Measurements from ENCODE around the gene TBK1.
"Not testable (repeated sequence)": the region's sequence is repeated elsewhere in the genome, so short reads cannot be mapped to it uniquely, and the experiment has no call there.

Gene TBK1

DNA sequence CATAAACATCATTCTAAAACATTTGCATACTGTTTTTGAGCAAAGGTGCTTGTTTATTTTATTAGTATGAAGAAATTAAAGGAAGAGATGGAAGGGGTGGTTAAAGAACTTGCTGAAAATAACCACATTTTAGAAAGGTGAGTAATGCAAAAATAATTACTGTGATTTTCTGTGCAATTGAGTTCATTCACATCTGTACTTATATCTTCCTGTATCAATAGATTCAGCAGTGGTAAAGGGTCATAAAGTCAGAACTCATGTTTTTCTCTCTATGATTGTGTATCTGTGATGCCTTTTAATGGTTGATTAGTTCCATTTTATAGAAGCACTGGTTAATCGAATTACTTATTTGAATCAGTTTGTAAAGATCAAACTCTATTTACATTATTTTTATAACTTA lies 46.0 kb downstream of the TBK1 start:
- no peak for DNase-seq

DNA sequence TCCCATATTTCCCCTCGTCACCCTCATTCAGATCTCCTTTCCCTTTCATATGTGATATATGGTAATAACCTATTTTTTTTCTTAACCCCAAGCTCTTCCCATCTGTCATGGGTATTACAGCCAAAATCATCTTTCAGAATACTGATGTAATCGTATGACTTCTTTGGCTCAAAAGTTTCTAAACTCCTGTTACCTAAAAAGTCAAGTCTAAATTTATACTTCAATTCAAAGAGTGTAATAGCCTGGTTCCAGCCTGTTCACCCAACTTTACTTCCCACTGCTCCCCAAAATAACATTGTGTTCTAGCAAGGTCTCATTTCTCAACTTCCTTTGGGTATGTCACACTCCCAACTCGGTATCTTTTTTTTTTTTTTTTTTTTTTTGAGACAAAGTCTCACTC lies 48.5 kb downstream of the TBK1 start:
- DNase-seq: no peak

DNA sequence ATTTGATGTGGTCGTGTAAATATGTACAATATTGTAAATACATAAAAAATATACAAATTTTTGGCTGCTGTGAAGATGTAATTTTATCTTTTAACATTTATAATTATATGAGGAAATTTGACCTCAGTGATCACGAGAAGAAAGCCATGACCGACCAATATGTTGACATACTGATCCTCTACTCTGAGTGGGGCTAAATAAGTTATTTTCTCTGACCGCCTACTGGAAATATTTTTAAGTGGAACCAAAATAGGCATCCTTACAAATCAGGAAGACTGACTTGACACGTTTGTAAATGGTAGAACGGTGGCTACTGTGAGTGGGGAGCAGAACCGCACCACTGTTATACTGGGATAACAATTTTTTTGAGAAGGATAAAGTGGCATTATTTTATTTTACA lies 49.6 kb downstream of the TBK1 start:
- no peak for DNase-seq

DNA sequence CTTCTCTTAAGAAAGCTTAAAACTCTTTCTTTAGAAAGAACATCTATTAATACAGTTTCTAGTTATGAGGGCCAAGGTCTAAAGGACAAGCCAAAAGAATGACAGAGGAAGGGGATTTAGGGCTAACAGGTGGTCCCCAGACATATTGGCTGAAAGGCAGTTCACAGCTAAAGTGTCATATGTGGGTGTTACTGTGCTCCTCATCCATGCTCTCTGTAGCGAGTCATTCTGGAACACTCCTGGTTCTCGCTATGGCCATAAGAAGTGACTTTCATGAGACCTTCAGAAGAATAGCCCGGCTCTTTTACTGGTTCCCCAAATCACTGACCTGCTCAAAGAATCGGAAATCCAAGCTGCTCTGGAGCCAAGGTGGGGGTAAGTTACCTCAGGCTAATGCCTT lies 55.0 kb downstream of the TBK1 start:
- DNase-seq: no peak

DNA sequence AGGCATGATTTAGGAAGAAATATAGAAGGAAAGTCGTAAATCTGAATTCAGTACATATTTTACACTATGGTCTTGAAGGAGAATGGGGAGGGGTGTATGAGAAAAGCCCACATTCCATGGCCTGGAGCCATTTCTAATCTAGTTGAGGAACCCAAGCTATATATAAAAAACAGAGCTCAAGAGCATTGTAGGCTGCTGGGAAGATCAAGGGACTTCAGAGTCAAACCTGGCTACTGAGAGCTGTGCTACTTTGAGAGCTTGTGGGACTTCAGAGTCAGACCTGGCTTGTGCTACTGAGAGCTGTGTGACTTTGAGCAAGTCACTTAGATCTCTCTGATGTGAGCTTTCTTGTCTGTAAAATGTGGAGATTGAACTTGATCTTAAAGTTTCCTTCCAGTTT lies 58.7 kb downstream of the TBK1 start:
- no peak for DNase-seq

DNA sequence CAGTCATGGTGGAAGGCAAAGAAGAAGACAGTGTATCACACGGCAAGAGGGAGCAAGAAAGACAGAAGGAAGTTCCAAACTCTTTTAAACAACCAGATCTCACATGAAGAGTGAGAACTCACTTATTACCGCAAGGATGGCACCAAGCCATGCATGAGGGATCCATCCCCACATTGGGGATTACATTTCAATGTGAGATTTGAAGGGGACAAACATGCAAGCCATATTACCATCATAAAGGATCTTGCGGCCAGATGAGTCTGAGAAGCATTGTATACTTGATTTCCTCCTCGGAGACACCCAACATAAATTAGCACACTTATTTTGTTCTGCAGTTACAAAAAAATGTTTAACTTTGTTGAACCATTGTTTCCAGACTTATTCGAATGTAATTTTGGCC lies 66.5 kb downstream of the TBK1 start:
- no peak for DNase-seq

DNA sequence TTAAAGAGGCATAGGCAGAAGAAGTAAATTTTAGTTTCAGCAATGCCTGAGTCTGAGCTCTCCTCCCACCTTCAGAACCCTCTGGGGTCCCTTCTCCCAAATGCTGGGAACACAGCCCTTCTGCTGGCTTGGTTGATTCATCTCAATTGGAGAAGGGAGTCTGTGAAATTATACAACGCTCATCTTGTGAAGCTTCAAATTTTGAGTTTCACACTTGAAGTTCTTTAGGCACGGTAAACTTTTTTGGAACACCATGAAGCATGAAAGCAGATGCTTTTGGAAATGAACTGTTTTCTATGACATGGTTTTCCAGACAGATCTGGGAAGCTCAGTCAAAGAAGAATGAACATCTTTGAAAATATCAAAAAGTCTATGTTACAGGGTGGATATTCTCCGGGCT lies 69.9 kb downstream of the TBK1 start:
- DNase-seq: no peak

DNA sequence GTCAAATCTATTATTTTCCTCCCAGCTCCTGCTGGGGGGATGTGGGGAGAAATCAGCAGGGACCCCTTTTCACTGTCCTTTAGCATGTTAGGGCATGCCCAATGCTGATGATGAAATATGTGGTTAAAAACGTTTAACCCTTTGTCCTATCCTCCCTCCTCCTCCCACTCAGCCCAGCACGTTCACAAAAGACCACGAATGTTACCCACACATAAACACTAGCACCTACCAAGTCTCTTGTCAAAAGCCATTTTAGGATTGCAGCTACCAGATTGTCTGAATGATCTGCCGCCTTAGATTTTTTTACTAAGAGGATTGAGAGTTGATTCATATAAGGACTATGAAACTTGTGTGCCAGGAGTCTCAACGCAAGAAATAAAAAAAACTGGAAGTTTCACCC lies 70.4 kb downstream of the TBK1 start:
- DNase-seq: no peak

DNA sequence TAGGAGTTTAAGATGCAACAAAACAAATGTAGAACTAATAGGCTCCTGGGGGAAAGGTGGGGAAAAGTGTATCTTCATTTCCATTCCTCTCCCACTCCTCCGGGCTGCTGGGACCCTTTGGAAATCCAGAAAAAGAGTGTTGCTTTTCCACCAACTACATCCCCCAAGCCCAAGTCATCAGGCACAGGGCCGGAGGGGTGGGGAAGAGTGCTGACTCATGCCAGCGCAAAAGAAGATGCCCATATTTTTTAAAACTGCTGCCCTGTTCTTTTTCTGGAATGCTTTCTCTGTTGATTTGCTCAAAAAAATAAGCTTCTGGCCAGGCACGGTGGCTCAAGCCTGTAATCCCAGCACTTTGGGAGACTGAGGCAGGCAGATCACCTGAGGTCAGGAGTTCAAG lies 70.9 kb downstream of the TBK1 start:
- DNase-seq: no peak

DNA sequence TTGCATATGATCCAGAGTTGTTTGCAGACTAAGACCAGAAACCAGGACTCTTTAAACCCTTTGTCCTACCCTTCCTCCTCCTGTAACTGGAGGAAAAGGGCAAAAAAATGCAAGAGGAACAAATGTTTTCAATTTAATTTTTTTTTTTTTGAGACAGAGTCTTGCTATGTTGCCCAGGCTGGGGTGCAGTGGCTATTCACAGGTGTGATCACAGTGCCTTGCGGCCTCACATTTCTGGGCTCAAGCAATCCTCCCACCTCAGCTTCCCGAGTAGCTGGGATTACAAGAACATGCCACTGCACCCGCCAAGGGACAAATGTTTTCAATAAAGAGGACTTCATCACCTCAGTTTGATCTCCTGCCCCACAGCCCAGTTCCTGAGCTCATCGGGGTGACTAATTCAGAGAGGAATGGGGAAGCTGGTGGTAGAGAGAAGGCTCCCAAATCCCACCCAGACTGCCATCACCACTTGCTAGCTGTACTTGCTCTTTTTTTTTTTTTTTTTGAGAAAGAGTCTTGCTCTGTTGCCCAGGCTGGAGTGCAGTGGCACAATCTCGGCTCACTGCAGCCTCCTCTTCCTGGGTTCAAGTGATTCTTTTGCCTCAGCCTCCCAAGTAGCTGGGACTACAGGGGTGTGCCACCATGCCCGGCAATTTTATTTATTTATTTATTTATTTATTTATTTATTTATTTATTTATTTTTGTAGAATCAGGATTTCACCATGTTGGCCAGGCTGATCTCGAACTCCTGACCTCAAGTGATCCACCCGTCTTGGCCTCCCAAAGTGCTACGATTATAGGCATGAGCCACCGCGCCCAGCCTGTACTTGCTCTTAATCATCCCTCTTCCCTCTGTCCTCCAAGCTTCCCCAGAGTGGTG lies 71.9 kb downstream of the TBK1 start:
- DNase-seq: not testable (repeated sequence)

DNA sequence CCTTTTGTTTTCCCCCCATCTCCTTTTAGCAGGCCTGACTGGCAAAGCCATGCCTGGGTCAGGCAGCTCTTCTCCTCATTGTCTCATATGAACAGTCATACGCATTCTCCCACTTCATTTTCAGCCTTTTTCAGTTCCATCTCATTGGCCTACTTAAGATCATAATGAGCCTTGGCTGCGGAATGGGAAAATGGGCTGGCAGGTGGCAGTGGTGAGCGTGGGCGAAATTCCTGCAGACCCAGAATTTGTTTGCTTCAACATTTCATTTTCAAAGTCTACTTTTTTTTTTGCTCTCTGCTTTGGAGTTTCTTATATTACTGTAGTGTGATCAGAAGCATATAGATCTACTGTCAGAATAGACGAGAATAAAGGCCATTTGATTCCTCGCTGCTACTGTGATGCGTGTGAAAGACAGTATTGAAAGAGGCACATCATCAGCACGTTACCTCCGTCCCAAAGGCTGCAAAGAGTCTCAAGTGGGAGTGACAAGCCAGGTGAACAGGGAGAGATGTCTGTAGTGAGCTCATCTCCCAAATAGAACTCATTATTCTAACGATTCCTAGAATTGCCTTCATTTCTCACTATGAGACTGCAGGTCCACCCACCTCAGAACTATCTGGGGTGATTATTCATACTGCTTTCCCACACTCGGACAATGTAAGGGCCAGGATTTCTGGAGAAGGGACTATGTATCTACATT lies 73.7 kb downstream of the TBK1 start:
- no peak for DNase-seq

DNA sequence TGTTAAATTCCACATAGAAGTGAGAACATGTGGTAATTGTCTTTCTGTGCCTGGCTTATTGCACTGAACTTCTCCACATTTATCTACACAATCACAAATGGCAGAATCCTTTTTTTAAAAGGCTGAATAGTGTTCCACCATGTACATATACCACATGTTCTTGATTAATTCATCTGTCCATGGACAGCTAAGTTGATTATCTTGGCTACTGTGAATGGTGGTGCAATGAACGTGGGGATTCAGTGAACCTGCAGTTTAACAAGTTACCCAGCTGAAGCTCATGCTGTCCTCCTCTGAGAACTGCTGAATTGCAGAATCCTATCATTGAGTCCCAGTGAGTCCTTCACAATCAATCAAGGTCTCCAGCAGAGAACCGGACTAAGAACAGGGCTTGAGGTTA lies 74.9 kb downstream of the TBK1 start:
- DNase-seq: no peak

DNA sequence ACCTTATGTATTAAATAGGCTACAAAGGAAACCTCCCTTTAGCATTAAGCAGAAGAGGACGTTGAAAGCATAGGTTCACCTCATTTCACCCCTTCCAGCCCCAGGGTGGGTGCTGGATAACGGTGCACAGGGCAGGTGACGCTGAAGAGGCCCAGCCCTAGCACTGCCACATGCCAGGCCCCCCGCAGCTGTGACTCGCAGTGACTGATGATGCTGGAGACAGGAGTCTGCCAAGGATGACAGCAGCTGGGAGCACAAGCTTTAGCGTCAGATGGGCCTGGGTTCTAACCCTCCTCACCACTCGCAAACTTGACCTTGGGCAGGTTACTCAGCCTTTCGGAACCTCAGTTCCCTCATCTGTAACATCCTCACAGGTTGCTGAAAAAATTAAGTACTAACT lies 76.7 kb downstream of the TBK1 start:
- DNase-seq: no peak

DNA sequence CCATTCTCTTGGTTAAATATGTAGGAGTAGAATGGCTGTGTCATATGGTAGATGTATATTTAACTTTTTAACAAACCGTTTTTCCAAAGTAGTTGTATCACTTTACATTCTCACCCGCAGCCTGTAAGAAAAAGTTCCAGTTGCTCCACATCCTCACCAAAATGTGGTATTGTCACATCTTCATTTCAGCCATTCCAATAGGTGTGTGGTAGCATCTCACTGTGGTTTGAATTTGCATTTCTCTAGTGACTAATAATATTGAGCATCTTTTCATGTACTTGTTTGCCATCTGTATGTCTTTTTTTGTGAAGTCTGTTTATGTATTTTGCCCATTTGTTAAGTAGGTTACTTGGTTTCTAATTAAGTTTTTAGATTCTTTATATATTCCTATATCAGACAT lies 78.6 kb downstream of the TBK1 start:
- no peak for DNase-seq

DNA sequence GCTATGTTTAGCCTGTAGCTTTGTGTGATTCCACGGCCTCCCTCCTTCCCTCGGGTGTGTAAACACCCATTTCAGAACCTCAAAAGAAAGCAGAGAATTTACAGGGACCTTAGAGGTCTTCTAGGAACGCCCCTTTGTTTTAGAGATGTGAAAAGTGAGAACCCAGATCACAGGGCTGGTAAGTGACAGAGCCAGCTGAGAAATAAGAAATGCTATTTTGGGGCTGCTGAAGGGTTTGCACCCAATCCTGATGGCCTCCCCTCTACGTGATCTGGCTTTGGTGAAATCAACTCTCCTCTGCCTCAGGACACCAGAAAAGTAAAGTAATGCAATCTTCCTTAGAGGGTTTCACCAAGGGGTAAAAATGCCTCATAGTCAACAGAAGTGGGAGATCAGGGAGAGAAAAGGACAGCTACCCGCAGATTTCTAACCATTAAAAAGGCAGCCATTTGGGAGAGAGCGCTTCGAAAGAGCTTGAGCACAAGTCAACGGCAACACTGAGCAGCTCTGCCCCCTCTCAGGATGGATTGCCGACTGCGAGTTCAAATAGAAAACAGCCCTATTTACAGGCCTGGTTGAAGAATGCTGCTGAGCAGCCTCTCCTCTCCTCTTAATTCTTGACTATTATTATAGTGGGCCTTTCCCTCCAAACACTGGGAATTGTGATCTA lies 79.9 kb downstream of the TBK1 start:
- DNase-seq: no peak

DNA sequence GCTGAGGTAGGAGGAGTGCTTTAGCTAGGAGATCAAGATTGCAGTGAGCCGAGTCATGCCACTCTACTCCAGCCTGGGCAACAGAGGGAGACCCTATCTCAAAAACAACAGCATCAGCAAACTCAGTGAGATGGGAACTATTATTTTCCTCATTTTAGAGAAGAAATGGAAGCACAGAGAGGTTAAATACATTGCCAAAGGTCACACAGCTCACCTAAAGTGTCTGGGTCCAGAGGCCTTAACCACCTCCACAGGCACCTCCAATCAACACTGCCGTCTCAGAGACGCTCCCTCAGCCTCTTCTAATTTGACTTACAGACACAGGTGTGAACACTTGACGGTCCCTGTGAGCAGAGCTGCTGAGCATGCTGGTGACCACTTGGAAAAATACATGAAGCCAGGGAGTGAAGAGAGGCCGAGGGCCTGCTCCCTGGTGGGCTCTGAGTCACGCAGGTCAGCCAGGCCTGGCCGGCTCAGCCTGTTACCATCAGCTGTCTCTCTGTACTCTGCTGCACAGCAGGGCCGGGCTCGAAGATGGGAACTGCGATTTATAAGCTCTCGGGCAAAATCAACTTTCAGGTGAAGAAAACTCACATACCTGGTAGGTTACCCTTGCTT lies 80.9 kb downstream of the TBK1 start:
- no peak for DNase-seq

DNA sequence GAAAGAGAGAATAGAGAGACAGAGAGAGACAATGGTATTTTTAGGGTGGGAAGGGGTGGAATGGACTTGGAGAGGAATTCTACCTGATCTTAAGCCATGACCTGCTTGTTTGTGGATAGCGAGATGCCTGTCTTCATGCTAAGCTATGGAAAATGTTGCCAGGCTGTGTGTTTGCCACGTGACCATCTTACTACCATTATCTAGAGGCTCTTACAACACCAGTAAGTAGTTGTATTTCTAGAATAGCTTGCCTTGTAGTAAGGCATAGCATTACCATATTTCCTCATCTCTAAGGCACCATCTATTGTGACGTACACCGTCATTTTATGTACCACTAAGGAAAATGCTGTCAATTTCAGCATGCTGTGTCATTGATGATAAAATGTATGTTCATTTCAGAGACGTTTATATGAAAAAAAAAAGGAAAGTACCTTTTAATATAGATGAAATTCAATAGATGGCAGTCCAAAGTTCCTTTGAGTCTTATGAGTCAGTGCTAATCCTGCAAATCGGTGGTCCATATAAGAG lies 82.8 kb downstream of the TBK1 start:
- DNase-seq: no peak

DNA sequence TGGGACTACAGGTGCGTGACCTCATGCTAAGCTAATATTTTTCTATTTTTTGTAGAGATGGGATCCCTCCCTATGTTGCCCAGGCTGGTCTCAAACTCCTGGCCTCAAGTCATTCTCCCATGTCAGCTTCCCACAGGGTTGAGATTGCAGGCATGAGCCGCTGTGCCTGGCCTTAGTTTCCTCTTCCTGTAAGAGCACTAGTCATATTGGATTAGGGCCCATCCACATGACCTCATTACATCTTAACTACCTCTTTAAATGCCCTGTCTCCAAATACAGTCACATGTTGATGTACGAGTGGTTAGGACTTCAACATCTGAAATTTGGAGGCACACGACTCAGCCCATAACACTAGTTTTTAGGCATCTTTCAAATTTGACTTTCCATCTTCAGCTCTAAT lies 86.2 kb downstream of the TBK1 start:
- no peak for DNase-seq

DNA sequence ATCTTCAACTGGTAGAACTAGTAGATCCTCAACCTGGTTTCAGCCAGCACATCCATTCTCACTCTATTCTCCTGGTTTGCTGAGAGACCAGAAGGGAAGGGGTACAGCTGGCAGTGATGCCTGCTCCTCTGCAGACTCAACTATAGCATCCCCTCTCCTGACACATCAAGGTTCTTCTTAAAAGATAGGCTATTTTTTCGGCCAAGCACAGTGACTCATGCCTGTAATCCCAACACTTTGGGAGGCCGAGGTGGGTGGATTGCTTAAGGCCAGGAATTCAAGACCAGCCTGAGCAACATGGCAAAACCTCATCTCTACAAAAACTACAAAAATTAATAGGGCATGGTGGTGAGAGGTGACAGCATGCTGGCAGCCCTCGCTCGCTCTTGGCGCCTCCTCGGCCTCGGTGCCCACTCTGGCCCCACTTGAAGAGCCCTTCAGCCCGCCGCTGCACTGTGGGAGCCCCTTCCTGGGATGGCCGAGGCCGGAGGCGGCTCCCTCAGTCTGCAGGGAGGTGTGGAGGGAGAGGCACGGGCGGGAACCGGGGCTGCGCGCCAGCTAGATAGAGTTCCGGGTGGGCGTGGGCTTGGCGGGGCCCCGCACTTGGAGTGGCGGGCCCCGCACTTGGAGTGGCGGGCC lies 90.6 kb downstream of the TBK1 start:
- DNase-seq: not testable (repeated sequence)

DNA sequence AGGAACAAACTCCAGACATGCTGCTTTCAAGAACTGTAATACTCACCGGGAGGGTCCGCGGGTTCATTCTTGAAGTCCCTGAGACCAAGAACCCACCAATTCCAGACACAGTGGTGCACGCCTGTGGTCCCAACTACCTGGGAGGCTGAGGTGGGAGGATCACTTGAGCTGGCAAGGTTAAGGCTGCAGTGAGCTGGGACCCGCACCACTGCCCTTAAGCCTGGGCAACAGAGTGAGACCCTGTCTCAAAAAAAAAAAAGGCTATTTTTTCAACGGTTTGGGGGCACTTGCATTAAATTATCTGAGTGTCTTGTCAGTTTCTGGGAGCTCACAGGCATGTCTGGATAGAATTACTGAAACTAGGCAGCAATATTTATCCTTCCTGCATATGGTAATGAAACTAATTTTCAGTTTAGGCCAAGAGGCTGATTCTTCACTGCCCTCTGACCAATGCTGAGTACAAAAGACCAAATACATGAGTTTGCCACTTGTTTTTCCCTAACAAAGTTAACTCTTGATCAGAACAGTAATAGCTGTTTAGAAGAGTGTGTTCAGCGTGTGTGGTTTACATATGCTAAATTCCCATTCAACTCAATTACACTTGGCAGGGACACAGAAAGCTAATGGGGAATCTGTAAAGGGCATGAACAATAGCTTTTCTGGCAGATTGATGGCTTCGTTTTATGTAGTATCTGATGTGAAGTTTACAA lies 92.6 kb downstream of the TBK1 start:
- DNase-seq: no peak

DNA sequence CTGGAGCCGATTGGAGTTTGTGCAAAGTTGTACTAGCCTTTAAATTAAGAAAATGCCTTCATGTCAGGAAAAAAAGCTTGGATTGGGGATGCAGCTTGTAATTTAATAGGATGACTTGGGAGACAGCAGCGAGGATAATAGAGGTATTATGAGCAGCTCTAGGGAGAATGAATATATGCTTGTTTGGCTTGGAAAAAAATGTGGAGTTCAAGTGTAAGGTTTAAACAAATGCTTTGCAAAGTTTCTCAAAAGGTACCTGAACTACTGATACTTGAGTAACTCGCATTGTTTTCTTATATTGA lies 93.1 kb downstream of the TBK1 start:
- no peak for DNase-seq

DNA sequence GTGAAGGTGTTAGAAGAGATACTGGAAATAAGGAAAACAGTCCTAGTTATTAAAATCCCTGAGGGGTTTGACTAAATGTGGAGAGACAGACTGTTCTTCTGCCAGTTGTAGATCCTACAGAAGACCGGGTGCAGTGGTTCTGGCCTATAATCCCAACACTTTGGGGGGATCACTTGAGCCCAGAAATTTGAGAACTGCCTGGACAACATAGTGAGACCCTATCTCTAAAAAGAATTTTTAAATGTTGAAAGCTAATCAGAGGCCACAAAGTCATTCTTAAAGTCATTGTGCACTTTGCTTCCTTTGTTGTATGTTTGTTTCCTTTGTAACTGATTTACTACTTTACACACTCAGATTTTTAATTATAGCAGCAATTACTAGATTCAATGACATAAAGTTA lies 97.2 kb downstream of the TBK1 start:
- no peak for DNase-seq
